PC-3 (cell line): ENCODE data around the gene FAHD2A.

Experiments used
- EZH2 ChIP-seq: fragments of 300-600 bp; sonication (generic); IDR thresholded peaks from one replicate; pipeline ENCODE4 v1.6.1; 2017; ENCODE audit warnings: antibody characterized with exemption, mild to moderate bottlenecking, low read length; ENCODE audit not compliant: unreplicated experiment
- EZH2phosphoT487 ChIP-seq: fragments of 300-600 bp; sonication (generic); IDR thresholded peaks from 2 replicates; pipeline ENCODE4 v1.6.1; 2018; ENCODE audit warnings: mild to moderate bottlenecking, antibody characterized with exemption, low read length, borderline replicate concordance
- TF ChIP-seq, protein P1 (sequence below): fragments of 300-600 bp; sonication (generic); conservative IDR thresholded peaks from 2 replicates; pipeline ENCODE4 v1.5.1; 2017; ENCODE audit warnings: antibody characterized with exemption, low read depth, mild to moderate bottlenecking, low read length

- TF ChIP-seq, protein P1, sequence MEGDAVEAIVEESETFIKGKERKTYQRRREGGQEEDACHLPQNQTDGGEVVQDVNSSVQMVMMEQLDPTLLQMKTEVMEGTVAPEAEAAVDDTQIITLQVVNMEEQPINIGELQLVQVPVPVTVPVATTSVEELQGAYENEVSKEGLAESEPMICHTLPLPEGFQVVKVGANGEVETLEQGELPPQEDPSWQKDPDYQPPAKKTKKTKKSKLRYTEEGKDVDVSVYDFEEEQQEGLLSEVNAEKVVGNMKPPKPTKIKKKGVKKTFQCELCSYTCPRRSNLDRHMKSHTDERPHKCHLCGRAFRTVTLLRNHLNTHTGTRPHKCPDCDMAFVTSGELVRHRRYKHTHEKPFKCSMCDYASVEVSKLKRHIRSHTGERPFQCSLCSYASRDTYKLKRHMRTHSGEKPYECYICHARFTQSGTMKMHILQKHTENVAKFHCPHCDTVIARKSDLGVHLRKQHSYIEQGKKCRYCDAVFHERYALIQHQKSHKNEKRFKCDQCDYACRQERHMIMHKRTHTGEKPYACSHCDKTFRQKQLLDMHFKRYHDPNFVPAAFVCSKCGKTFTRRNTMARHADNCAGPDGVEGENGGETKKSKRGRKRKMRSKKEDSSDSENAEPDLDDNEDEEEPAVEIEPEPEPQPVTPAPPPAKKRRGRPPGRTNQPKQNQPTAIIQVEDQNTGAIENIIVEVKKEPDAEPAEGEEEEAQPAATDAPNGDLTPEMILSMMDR = no peak
- no peak for TF ChIP-seq EZH2phosphoT487
- no peak for TF ChIP-seq EZH2
Observed at GRCh38 chr2:95374451-95374920, 28.0 kb upstream of the FAHD2A start.
